Aortic smooth muscle cell (primary cell): Measurements from ENCODE around the gene DRC3. TPM values are rescaled to one million over a fixed set of nuclear protein-coding genes. Genes with fewer than 3 reads are reported as not detected.

Experiments used
- total RNA-seq: library from RNA; depleted of rRNA; stranded (reverse); fragments of >200 nt; gene quantifications from 2 replicates; pipeline ENCODE4 v1.2.3, GENCODE V29; 2014

DRC3 gene
- total RNA-seq: 0.66 and 0.81 TPM in 2 replicates

DNA sequence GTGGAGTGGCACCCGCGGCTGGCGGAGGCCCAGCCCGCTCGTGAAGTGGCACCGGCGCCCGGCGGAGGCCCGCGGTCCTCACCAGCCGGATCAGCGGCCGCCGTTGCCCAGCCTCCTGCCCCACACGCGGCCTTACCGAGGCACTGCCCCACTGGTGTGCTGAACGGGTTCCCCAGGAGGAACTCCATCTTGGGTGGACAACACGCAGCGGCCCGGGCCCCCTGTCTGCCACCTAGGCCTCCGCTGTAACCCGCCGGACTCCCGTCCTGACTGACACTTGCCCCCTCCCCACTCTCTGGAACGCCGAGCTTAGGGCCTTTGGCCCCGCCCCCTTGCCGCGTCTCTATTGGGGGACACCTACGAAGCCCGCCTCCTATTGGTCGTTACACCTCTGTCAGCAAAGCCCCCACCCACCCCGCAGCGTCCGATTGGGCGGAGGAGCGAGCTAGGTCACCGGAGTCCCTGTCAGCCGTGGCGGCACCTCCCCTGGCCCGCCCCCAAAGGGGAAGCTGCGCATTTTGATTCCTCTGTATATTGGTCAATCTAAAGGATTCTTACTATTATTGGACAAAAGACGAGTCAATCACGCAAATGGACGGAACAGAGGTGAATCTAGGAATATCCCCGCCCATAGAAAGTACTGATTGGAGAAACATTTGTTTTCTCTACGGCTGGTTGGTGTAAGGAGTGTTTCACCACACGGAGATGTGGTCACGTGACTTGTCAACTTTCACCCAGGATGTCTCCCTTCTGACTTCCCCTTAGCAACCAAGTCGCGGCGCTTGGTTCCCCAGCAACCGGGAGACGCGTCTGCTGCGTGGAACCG, at the start of gene DRC3, which contains the start of gene TOM1L2:
Gene DRC3, plus strand, starts transcription at position 737 of the 826 bp plus-strand sequence. CDS start 4,737 bp downstream, outside the sequence.
Gene TOM1L2, minus strand, starts transcription at position 275 of the 826 bp plus-strand sequence. Its CDS starts 87 bp downstream, at position 188.

GRCh38 chr17:18038861-18039534, 66.3 kb downstream of the DRC3 start, which contains the start of the genes ATPAF2 and GID4:
TSS of gene ATPAF2 (minus strand) at chr17:18039168. CDS start at chr17:18039013, 155 bp downstream.
TSS of gene GID4 (plus strand) at chr17:18039408. CDS start at chr17:18039465, 57 bp downstream.

Other genes starting within 250 kb of the DRC3 start
- gene SREBF1, start 135.9 kb upstream of the DRC3 start, total RNA-seq: 43.2 and 73.2 TPM in 2 replicates
- gene TOM1L2, start 462 bp upstream of the DRC3 start, total RNA-seq: 33.2 and 40.4 TPM in 2 replicates
- gene ATPAF2, start 66.3 kb downstream of the DRC3 start, total RNA-seq: 12.9 and 14.4 TPM in 2 replicates
- 4.0 and 5.3 TPM in 2 replicates for gene GID4, start 66.5 kb downstream of the DRC3 start, total RNA-seq
- 27.7 and 28.5 TPM in 2 replicates for gene DRG2, start 115.1 kb downstream of the DRC3 start, total RNA-seq
- 0.99 and 1.6 TPM in 2 replicates for gene MYO15A, start 135.9 kb downstream of the DRC3 start, total RNA-seq
- gene ALKBH5, start 211.0 kb downstream of the DRC3 start, total RNA-seq: 89.7 and 115 TPM in 2 replicates